ENCODE data around the gene ARHGAP23. TPM values are rescaled to one million over a fixed set of nuclear protein-coding genes. Genes with fewer than 3 reads are reported as not detected.
"Not testable (repeated sequence)": the region's sequence is repeated elsewhere in the genome, so short reads cannot be mapped to it uniquely, and the experiment has no call there.

ARHGAP23 gene
- total RNA-seq, 1 donor from 2014 or later, result 68.6 TPM

GRCh38 chr17:38458521-38458920, 30.3 kb downstream of the ARHGAP23 start:
- no peak for DNase-seq (ENCODE audit: low read depth)

GRCh38 chr17:38459567-38459966, 31.3 kb downstream of the ARHGAP23 start:
- DNase-seq (ENCODE audit: low read depth), result no peak

DNA sequence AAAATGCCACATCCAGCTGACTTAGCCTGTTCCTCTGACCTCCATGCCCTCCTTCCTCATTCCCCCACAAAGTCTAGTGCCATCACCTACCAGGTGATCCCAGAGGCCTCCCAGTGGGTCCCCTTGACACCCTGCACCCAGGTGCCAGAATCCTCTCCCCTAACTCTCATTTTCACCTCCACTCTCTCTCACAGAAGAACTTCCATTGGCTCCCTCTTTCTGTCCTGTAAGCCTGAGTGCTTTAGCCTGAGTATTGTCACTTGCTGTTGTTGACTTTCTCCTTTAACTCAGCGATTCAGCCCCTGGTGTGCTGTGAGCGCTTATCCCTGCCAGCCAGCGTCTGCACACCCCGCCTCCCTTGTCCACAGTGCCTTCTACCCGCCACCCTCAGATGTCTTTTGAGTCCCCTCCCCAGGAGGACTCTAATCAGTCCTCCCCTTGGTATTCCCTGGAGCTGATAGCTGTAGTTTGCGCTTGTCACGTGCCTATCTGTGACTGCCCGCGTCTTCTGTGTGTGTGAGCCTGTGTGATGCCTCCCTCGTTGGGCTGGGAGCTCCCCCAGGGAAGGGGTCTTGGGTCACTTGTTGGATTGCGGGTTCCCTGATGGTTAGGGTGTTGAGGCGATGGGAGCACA, 31.9 kb downstream of the ARHGAP23 start:
- no peak for DNase-seq (ENCODE audit: low read depth)

DNA sequence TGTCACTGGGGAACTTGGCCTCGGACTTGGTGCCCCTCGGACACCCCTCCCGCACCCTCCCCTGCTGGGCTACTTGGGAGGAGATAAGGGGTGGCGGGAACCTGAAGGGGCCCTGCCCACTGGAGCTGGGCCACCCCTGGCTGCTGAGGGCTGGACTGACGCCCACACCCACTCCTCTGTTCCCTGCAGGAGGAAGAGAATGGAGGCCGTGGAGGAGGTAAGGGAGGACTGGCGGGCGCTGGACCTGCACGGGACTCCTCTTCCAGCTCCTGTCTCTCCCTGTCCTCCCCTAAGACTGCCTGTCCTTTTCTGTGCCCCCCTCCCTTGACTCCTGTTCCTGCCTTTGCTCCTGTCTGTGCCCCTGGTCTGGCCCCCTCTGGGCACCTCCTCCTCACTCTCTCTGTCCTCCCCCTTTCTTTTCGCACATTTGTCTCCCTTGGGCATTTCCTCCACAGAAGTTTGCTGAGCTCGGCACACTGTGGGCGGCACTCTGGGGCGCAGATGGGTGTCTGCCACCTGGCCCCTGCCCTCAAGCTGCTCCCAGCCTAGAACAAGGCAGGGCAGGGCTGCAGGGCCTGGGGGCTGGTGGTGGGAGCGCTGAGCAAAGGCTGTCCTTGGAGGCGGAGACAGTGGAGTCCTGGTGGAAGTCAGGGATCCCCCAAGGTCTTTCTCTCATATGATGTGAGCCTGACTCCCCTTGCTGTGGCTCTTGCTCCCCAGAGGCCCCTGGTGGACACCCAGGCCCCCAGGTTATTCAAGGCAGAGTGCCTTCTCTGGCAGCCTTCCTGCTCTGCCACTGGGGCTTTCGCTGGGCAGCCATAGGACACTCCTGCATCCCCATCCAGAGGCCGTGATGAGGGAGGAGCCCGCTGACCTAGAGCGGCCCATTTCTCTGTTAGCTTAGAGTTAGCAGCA, 32.7 kb downstream of the ARHGAP23 start:
- no peak for DNase-seq (ENCODE audit: low read depth)

DNA sequence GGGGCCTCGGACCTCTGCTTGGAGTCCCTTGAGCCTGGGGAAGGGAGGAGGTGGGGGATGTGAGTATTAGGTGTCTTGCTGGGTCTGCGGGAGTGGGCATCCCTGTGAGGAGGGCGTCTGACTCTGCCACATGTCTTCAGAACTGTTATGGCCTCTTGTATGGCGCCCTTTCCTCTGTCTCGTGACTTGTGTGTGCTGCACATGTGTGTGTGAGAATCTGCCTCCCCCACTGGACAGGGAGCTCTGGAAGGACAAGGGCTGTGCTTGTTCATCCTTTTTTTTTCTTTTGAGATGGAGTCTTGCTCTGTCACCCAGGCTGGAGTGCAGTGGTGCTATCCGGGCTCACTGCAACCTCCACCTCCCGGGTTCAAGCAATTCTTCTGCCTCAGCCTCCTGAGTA, 33.4 kb downstream of the ARHGAP23 start:
- DNase-seq (ENCODE audit: low read depth), result no peak

- no peak for DNase-seq (ENCODE audit: low read depth)
These were observed 35.2 kb downstream of the ARHGAP23 start for GRCh38 chr17:38463451-38463858.

DNA sequence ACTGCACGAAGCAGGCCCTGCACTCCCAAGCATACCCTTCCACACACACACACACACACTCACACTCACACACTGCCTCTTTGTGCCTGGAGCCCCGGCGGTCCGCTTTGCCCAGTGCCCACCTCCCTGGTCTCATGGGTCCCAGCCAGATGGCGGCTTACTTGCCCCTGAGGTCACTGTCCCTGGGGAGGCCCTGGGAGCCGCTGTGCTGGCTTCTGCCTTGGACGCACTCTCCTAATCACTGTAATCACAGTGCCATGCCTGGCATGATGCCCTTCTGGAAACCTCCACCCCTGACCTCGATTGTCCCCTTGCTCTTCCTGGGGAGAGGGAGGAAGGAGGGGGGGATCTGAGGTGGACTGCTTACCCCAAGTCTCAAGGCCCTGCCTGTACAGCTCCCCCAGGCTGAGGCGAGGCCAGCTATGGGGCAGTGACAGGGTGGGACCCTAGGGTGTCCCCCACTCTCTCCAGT, 36.0 kb downstream of the ARHGAP23 start:
- peak; percentile 89 for DNase-seq (ENCODE audit: low read depth)

GRCh38 chr17:38464723-38465390, 36.6 kb downstream of the ARHGAP23 start:
- peak; percentile 97 for DNase-seq (ENCODE audit: low read depth)

DNA sequence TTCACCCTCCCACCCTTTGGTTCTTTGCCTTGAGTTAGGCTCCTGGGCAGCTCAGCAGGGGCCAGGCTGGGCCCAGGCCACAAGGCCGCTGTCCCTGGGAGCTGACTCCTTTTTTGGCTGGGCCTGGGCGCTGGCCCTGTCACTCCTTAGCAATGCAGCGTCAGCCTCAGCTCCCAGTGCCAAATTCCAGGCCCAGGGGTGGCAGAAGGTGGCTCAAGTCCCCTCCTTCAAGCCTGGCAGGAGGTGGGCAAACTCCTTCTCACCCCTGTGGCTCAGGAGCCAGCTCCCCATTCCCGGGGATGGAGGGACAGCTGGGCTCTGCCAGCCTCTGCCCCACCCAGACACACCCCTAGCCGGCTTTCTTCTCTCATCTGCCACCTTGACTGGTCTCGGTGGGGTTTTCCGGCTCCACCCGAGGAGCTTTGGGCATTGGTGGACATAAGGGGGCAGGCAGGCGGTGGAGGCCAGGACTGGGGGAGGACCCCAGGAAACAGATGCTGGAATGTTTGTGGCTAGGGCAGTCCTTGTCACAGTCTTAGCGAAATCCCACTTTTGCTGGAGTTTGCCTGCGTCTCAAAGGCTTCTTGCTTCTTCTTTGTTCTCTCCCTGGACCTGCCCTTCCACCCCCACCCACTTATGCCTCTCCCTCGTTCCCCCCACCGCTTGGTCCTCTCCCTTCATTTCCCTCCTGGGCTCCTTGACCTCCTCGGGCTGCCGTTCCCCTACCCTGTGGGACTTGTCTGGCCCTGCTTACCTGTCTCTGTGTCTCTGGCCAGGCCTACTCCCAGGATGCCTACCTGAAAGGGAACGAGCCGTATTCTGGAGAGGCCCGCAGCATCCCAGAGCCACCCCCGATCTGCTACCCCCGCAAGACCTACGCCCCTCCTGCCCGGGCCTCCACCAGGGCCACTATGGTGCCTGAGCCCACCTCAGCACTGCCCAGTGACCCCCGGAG, 37.4 kb downstream of the ARHGAP23 start:
- peak; percentile 95 for DNase-seq (ENCODE audit: low read depth)

GRCh38 chr17:38466346-38467315, 38.4 kb downstream of the ARHGAP23 start:
- no peak for DNase-seq (ENCODE audit: low read depth)

- DNase-seq (ENCODE audit: low read depth), result no peak
These were observed 39.2 kb downstream of the ARHGAP23 start for GRCh38 chr17:38467491-38467890.

DNA sequence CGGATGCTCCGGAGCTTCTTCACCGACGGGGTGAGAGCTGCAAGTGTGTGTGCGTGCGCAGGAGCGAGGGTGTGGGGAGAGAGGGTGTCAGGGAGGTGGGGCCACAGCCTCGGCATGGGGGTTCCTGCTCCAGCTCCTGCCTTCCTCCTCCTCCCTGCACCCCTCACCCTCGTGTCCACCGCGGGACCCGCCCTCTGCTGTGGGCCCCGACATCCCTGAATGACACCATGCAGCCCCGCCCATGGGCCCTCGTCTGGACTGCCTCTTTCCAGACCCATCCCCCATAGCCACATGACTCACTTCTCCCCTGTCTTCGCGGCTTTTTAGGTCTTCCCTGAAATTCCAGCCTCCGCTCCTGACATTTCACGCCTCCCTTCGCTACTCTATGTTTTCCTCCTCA, 41.6 kb downstream of the ARHGAP23 start:
- DNase-seq (ENCODE audit: low read depth), result peak; percentile 45

GRCh38 chr17:38471253-38471652, 43.0 kb downstream of the ARHGAP23 start:
- not testable (repeated sequence) for DNase-seq (ENCODE audit: low read depth)

- DNase-seq (ENCODE audit: low read depth), result peak; percentile 34
These were observed 46.4 kb downstream of the ARHGAP23 start for GRCh38 chr17:38474666-38475065.

DNA sequence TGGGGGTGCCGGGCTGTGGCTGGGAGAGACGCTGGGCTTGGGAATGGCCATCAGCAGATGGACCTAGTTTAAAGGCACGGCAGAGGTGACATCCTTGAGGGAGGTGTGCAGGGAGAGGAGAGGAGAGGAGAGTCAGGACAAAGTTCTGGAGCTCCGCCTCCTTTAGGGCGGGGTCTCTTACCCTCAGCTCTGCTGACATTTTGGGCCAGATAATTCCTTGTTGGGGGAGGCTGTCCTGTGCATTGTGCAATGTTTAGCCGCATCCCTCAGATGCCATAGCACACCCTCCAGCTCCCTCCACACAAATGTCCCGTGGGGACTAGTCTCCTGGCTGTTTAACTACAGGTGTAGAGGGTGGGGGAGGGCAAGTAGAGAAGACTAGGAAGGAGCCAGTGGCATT, 48.3 kb downstream of the ARHGAP23 start:
- no peak for DNase-seq (ENCODE audit: low read depth)

DNA sequence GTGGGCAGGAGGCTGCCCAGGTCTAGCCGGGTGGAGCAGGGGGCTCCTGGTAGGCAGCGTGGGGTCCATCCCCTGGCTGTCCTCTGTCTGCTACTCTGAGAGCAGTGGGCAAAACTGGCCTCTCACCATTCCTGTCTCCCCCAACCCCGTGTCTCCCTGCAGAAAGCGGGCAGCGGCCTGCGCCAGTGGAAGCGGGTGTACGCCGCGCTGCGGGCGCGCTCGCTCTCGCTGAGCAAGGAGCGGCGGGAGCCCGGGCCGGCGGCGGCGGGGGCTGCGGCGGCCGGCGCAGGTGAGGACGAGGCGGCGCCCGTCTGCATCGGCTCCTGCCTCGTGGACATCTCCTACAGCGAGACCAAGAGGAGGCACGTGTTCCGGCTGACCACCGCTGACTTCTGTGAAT, 49.2 kb downstream of the ARHGAP23 start:
- DNase-seq (ENCODE audit: low read depth), result not testable (repeated sequence)

DNA sequence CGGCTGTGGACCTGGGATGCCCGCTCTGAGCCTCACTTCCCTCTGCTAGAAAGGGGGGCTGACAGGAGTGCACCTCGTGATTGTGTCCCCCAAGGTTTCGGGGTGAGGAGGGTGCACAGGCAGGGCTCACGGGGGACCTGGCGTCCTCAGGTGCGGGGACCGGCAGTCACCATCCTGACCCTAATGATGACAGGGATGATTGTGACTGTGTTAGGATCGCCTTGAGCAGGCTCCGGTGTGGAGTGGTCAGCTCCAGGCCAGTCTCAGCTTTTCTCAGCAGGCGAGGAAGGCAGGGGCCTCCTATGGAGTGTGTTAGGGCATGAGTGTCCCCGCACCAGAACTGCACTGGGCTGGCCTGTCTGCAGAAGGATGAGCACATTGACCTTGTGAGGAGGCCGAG, 49.7 kb downstream of the ARHGAP23 start:
- not testable (repeated sequence) for DNase-seq (ENCODE audit: low read depth)

DNA sequence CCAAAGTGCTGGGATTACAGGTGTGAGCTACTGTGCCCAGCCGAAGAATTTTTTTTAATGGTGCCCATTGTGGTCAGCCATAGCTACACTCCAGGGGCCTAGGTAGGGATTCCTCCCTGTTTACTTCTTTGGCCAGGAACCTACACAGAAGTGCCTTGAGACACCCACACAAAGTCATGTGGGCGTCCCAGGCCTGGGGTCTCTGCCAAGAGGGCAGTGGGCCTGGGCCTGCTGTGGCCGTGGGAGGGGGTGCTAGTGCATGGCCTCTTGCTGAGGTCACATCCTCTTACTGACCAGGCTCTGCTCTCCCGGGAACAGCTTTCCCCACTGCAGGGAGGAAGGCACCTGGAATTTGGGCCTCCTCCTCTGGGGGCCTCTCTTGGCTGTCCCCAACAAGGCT, 50.4 kb downstream of the ARHGAP23 start:
- not testable (repeated sequence) for DNase-seq (ENCODE audit: low read depth)

DNA sequence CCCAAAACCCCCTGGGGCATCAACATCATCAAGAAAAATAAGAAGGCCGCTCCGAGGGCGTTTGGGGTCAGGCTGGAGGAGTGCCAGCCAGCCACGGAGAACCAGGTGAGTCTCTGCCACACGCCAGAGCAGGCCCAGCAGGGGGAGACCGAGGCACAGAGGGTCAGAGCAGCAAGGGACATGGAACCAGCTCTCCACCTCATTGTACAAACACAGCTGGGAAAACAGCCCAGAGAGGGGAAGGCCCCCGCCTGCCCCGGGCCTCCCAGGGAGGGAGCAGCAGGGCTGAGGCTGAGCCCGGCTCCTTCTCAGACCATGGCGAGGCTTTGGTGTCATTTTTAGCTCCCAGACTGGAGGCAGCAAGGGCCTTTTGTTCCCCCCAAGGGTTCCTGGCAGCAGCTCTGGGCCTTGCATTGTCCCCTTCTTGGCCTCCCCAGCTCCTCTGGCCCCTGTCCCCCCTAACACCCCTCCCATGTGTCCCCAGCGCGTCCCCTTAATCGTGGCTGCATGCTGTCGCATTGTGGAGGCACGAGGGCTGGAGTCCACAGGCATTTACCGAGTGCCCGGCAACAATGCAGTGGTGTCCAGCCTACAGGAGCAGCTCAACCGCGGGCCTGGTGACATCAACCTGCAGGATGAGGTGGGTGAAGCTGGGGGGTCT, 53.9 kb downstream of the ARHGAP23 start:
- DNase-seq (ENCODE audit: low read depth), result not testable (repeated sequence)
